GM10248 (cell line): ENCODE measurements around the gene C1orf56.

ENCODE experiments used
- CTCF ChIA-PET: fragments of 300-600 bp; sonication (Branson Sonifier 250); formaldehyde crosslinking; extraction: SDS; loops from one replicate; lab custom pipeline; 2021; ENCODE audit warnings: antibody characterized with exemption; lab: Yijun Ruan, JAX
- POLR2A ChIA-PET: fragments of 350-650 bp; sonication (Branson Sonifier 250); formaldehyde crosslinking; extraction: SDS; loops from one replicate; lab custom pipeline; 2020; ENCODE audit warnings: antibody characterized with exemption; lab: Yijun Ruan, JAX
- DNase-seq: peaks from one replicate; pipeline ENCODE4 v3.0.0; 2012; ENCODE audit errors: extremely low spot score
- TF ChIP-seq, protein P1 (sequence below): IDR thresholded peaks from 2 replicates; pipeline ENCODE4 v1.5.1; 2012; ENCODE audit warnings: mild to moderate bottlenecking, low read depth; ENCODE audit errors: extremely low read depth, missing control alignments, control extremely low read depth

Gene C1orf56

DNA sequence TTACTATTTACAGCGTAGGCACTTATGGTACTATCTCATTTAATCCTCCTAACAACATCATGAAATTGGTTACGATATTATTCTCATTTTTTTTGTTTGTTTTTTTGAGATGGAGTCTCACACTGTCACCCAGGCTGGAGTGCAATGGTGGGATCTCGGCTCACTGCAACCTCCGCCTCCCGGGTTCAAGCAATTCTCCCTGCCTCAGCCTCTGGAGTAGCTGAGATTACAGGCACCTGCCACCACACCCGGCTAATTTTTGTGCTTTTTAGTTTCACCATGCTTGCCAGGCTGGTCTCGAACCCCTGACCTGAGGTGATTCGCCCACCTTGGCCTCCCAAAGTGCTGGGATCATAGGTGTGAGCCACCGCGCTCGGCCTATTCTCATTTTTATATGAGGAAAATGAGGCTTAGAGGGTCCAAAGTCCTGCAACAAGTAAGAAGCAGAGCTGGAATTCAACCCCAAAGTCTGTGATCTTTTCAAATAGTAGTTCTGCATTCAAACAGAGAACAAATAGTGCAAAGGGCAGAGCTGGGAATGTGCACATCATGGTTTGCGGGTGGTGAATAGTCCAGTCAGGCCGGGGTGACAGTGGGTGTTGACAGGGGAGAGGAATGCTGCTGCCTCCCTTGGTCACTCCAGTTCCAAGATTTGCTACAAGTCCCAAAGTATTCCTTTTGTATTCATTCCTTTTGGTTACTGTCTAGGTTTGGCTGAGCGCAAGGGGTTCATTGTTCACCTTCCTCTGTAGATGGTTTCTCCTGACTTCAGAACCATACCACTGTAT is 34.7 kb upstream of the C1orf56 start:
- POLR2A ChIA-PET = no interaction called here
- no peak for DNase-seq
- CTCF ChIA-PET = interaction anchor here (1.0 to 2.2 kb wide), 4 partner anchors 10 to 144 kb away, joined by 3 to 12 read pairs (median 4); partner anchors contain the start of gene TNFAIP8L2
- TF ChIP-seq, protein P1, sequence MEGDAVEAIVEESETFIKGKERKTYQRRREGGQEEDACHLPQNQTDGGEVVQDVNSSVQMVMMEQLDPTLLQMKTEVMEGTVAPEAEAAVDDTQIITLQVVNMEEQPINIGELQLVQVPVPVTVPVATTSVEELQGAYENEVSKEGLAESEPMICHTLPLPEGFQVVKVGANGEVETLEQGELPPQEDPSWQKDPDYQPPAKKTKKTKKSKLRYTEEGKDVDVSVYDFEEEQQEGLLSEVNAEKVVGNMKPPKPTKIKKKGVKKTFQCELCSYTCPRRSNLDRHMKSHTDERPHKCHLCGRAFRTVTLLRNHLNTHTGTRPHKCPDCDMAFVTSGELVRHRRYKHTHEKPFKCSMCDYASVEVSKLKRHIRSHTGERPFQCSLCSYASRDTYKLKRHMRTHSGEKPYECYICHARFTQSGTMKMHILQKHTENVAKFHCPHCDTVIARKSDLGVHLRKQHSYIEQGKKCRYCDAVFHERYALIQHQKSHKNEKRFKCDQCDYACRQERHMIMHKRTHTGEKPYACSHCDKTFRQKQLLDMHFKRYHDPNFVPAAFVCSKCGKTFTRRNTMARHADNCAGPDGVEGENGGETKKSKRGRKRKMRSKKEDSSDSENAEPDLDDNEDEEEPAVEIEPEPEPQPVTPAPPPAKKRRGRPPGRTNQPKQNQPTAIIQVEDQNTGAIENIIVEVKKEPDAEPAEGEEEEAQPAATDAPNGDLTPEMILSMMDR = no peak

- CTCF ChIA-PET = interaction anchor here (1.4 kb wide), 1 partner anchor 30 kb away, joined by 4 read pairs; no protein-coding TSS in a partner anchor
- TF ChIP-seq, protein P1 = no peak
- POLR2A ChIA-PET = no interaction called here
- no peak for DNase-seq
Measured at GRCh38 chr1:151013518-151013917, 34.0 kb upstream of the C1orf56 start.

GRCh38 chr1:151024540-151025146 is 22.9 kb upstream of the C1orf56 start:
- POLR2A ChIA-PET = interaction anchor here (0.6 to 0.7 kb wide), 2 partner anchors 16 to 473 kb away, joined by 3 to 4 read pairs; no protein-coding TSS in a partner anchor
- peak; percentile 81 for DNase-seq
- CTCF ChIA-PET = interaction anchor here (0.6 to 2.3 kb wide), 27 partner anchors 9 to 230 kb away, joined by 3 to 12 read pairs (median 4); partner anchors contain the start of genes BNIPL, CDC42SE1, MINDY1 and PSMD4
- TF ChIP-seq, protein P1 = peak; percentile 69

DNA sequence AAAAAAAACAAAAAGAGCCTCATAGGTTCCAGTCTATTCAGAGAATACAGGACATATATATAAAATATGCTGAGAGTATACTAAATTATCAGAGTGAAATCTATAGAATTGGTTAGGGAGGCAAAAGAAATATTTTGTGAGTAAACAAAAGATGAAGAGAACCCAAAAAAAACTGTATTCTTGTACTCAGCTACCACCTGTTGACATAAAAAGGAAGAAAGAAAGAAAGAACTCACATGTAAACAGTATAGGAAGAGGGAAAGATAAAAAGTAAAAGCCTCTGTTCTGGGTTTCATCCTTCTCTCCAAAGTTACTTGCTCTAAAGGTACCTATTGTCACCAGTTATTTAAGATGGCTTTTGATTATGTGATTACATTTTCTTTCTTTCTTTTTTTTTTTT is 21.1 kb upstream of the C1orf56 start:
- DNase-seq = no peak
- POLR2A ChIA-PET = no interaction called here
- TF ChIP-seq, protein P1 = no peak
- CTCF ChIA-PET = interaction anchor here (0.9 to 1.6 kb wide), 8 partner anchors 8 to 130 kb away, joined by 3 to 5 read pairs (median 4); partner anchors contain the start of genes MINDY1 and TNFAIP8L2

DNA sequence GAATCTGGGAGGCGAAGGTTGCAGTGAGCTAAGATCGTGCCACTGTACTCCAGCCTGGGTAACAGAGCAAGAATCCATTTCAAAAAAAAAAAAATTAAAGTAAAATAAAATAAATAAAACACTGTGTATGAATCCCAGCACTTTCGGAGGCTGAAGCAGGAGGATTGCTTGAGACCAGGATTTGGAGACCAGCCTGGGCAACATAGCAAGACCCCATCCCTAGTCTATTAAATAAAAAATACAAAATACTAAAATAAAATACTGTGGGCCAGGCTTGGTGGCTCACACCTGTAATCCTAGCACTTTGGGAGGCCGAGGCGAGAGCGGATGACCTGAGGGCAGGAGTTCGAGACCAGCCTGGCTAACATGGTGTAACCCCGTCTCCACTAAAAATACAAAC is 15.4 kb upstream of the C1orf56 start:
- no peak for DNase-seq
- TF ChIP-seq, protein P1 = no peak
- CTCF ChIA-PET = interaction anchor here (1.4 to 1.7 kb wide), 3 partner anchors 10 to 16 kb away, joined by 3 to 6 read pairs (median 5); partner anchors contain the start of gene C1orf56
- POLR2A ChIA-PET = no interaction called here

GRCh38 chr1:151035167-151035566 is 12.4 kb upstream of the C1orf56 start:
- ChIA-PET POLR2A (no interaction called here), CTCF (interaction anchor here (1.1 to 1.7 kb wide), 3 partner anchors 9 to 13 kb away, joined by 4 to 5 read pairs (median 4); partner anchors contain the start of gene C1orf56)
- no peak for DNase-seq
- TF ChIP-seq, protein P1 = no peak
